Activated T-cell treated with anti-CD3 and anti-CD28 coated beads, Interleukin-2, amount 50 U/mL, for 1 hour (primary cell): ENCODE results near the gene EPRS1.
"Not testable (repeated sequence)": the region's sequence is repeated elsewhere in the genome, so short reads cannot be mapped to it uniquely, and the experiment has no call there.

Experiments used
- DNase-seq: peaks from one replicate; pipeline ENCODE4 v3.0.0-alpha.2; 2020

The EPRS1 gene

GRCh38 chr1:220037810-220038209 is 8.5 kb downstream of the EPRS1 start:
- not testable (repeated sequence) for DNase-seq

GRCh38 chr1:220032911-220033310 is 13.4 kb downstream of the EPRS1 start:
- no peak for DNase-seq

- DNase-seq: no peak
Observed at GRCh38 chr1:220031287-220031686, 15.0 kb downstream of the EPRS1 start.

GRCh38 chr1:220028346-220028895 is 17.9 kb downstream of the EPRS1 start:
- DNase-seq: no peak

GRCh38 chr1:220019071-220019470 is 27.2 kb downstream of the EPRS1 start:
- DNase-seq: no peak

GRCh38 chr1:220013497-220013896 is 32.8 kb downstream of the EPRS1 start:
- no peak for DNase-seq

GRCh38 chr1:220012259-220012658 is 34.0 kb downstream of the EPRS1 start:
- no peak for DNase-seq

- DNase-seq: no peak
Observed at GRCh38 chr1:220011620-220012019, 34.7 kb downstream of the EPRS1 start.

GRCh38 chr1:220007438-220007837 is 38.9 kb downstream of the EPRS1 start:
- no peak for DNase-seq

- DNase-seq: no peak
Observed at GRCh38 chr1:220005489-220005888, 40.8 kb downstream of the EPRS1 start.

GRCh38 chr1:220003610-220004299 is 42.5 kb downstream of the EPRS1 start:
- no peak for DNase-seq

- DNase-seq: no peak
Observed at GRCh38 chr1:220003015-220003414, 43.3 kb downstream of the EPRS1 start.

GRCh38 chr1:220001095-220001501 is 45.2 kb downstream of the EPRS1 start:
- no peak for DNase-seq

- no peak for DNase-seq
Observed at GRCh38 chr1:219999821-220000220, 46.5 kb downstream of the EPRS1 start.
